Skin epidermis (tissue), 12 donors: ENCODE results near the gene ELOVL4.

Experiments
- H3K27ac ChIP-seq, 21 experiments: fragments of 200-600 bp; sonication (generic) in 11 of 21; one replicate each; pipeline ENCODE4 v1.5.0; 2020; ENCODE audit warnings: mild to moderate bottlenecking in 3 of 21, inconsistent platforms in 2 of 21, moderate library complexity in 2 of 21
- H3K4me3 ChIP-seq, 7 experiments: fragments of 200-600 bp; sonication (generic) in 2 of 7; one replicate each; pipeline ENCODE4 v1.5.0; 2020; ENCODE audit warnings: inconsistent platforms in 2 of 7, mild to moderate bottlenecking in 2 of 7, moderate library complexity in 1 of 7

The ELOVL4 gene

GRCh38 chr6:79923270-79923669 lies 24.1 kb downstream of the ELOVL4 start:
- no peak overlapping the region for H3K27ac ChIP-seq
- no peak overlapping the region for H3K4me3 ChIP-seq

- Histone ChIP-seq H3K27ac (no peak overlapping the region), H3K4me3 (no peak overlapping the region)
Measured at GRCh38 chr6:79922018-79922417, 25.3 kb downstream of the ELOVL4 start.

GRCh38 chr6:79913369-79913768 lies 34.0 kb downstream of the ELOVL4 start:
- Histone ChIP-seq H3K4me3 (no peak overlapping the region), H3K27ac (peak overlapping the region in 2 of 21 experiments; percentile 2 to 31)

GRCh38 chr6:79911992-79912391 lies 35.4 kb downstream of the ELOVL4 start:
- no peak overlapping the region for H3K4me3 ChIP-seq
- no peak overlapping the region for H3K27ac ChIP-seq

GRCh38 chr6:79909517-79909916 lies 37.8 kb downstream of the ELOVL4 start:
- H3K27ac ChIP-seq = no peak overlapping the region
- H3K4me3 ChIP-seq = no peak overlapping the region

- Histone ChIP-seq H3K27ac (no peak overlapping the region), H3K4me3 (no peak overlapping the region)
Measured at GRCh38 chr6:79902046-79902445, 45.3 kb downstream of the ELOVL4 start.

GRCh38 chr6:79898076-79898475 lies 49.3 kb downstream of the ELOVL4 start:
- no peak overlapping the region for H3K4me3 ChIP-seq
- H3K27ac ChIP-seq = no peak overlapping the region

- peak overlapping the region in 11 of 21 experiments; percentile 28 to 73 (median 47) for H3K27ac ChIP-seq
- no peak overlapping the region for H3K4me3 ChIP-seq
Measured at GRCh38 chr6:79896075-79896449, 51.3 kb downstream of the ELOVL4 start.

GRCh38 chr6:79895382-79896074 lies 51.8 kb downstream of the ELOVL4 start:
- Histone ChIP-seq H3K27ac (peak overlapping the region in 10 of 21 experiments; percentile 28 to 73 (median 48)), H3K4me3 (no peak overlapping the region)

GRCh38 chr6:79894939-79895338 lies 52.4 kb downstream of the ELOVL4 start:
- H3K4me3 ChIP-seq = no peak overlapping the region
- peak overlapping the region in 2 of 21 experiments; percentile 8 to 28 for H3K27ac ChIP-seq

GRCh38 chr6:79888587-79888986 lies 58.8 kb downstream of the ELOVL4 start:
- Histone ChIP-seq H3K27ac (no peak overlapping the region), H3K4me3 (no peak overlapping the region)

GRCh38 chr6:79878142-79878748 lies 69.1 kb downstream of the ELOVL4 start:
- no peak overlapping the region for H3K4me3 ChIP-seq

GRCh38 chr6:79874531-79875134 lies 72.7 kb downstream of the ELOVL4 start:
- Histone ChIP-seq H3K4me3 (no peak overlapping the region), H3K27ac (peak overlapping the region in 3 of 21 experiments; percentile 23 to 47 (median 30))

More at GRCh38 chr6:79878142-79878748, 69.1 kb downstream of the ELOVL4 start:
- H3K27ac ChIP-seq = no peak overlapping the region

- Histone ChIP-seq H3K4me3 (no peak overlapping the region), H3K27ac (peak overlapping the region in 6 of 21 experiments; percentile 16 to 57 (median 38))
Measured at GRCh38 chr6:79872986-79873385, 74.4 kb downstream of the ELOVL4 start.

GRCh38 chr6:79872303-79872702 lies 75.0 kb downstream of the ELOVL4 start:
- no peak overlapping the region for H3K4me3 ChIP-seq
- peak overlapping the region in 1 of 21 experiments; percentile 57 for H3K27ac ChIP-seq

GRCh38 chr6:79869600-79870084 lies 77.7 kb downstream of the ELOVL4 start:
- Histone ChIP-seq H3K4me3 (peak overlapping the region in 1 of 7 experiments; percentile 24), H3K27ac (peak overlapping the region in 1 of 21 experiments; percentile 13)

- Histone ChIP-seq H3K4me3 (no peak overlapping the region), H3K27ac (no peak overlapping the region)
Measured at GRCh38 chr6:79869184-79869583, 78.2 kb downstream of the ELOVL4 start.

- Histone ChIP-seq H3K4me3 (no peak overlapping the region), H3K27ac (no peak overlapping the region)
Measured at GRCh38 chr6:79868098-79868722, 79.1 kb downstream of the ELOVL4 start.
